Breast epithelium (tissue), 3 donors: ENCODE measurements around the gene NUDC.

ENCODE experiments used
- CTCF ChIP-seq, 3 donors: fragments of 450-650 bp; IDR thresholded peaks; one replicate each; pipeline ENCODE4 v1.5.1; 2016 to 2017; ENCODE audit warnings: antibody characterized with exemption in 3 of 3, mild to moderate bottlenecking in 3 of 3, moderate library complexity in 3 of 3
- POLR2A ChIP-seq: fragments of 450-650 bp; IDR thresholded peaks from one replicate; pipeline ENCODE4 v1.6.1; 2016; ENCODE audit warnings: antibody characterized with exemption, mild to moderate bottlenecking, moderate library complexity
- POLR2AphosphoS5 ChIP-seq, 3 donors: sonication (generic); formaldehyde crosslinking; IDR thresholded peaks; one replicate each; pipeline ENCODE4 v1.6.1; 2017; ENCODE audit warnings: antibody characterized with exemption in 3 of 3

GRCh38 chr1:26910343-26911160, 11.0 kb upstream of the NUDC start:
- TF ChIP-seq CTCF (IDR thresholded peaks at IDR 0.05) (no peak), POLR2A (no peak), POLR2AphosphoS5 (IDR thresholded peaks at IDR 0.05) (no peak)
